AG04450 (cell line): ENCODE measurements around the gene TMED8. TPM values are rescaled to one million over a fixed set of nuclear protein-coding genes. Genes with fewer than 3 reads are reported as not detected.
"Not testable (repeated sequence)": the region's sequence is repeated elsewhere in the genome, so short reads cannot be mapped to it uniquely, and the experiment has no call there.

Experiments
- CTCF ChIA-PET: fragments of 300-600, 350-600 bp; formaldehyde crosslinking; extraction: SDS; loops from one replicate; lab custom pipeline; 2022; ENCODE audit warnings: antibody characterized with exemption, inconsistent platforms; lab: Charles Lee
- POLR2A ChIA-PET: fragments of 350-600 bp; formaldehyde crosslinking; extraction: SDS; loops from one replicate; lab custom pipeline; 2021; ENCODE audit warnings: antibody characterized with exemption, inconsistent platforms; lab: Yijun Ruan, JAX
- DNase-seq: peaks from one replicate; pipeline ENCODE4 v3.0.0-alpha.2; 2011; ENCODE audit warnings: low read depth, low spot score
- H3K27ac ChIP-seq: one replicate; pipeline ENCODE4 v1.5.1; 2012; ENCODE audit warnings: low read depth, low read length, control low read depth
- H3K27me3 ChIP-seq: one replicate; pipeline ENCODE4 v1.6.0; 2012; ENCODE audit warnings: low read length; ENCODE audit not compliant: control insufficient read depth, insufficient read depth
- H3K4me3 ChIP-seq: 2 replicates; pipeline ENCODE4 v1.5.1; 2011; ENCODE audit warnings: mild to moderate bottlenecking, low read depth, low read length, control low read depth
- H3K9me3 ChIP-seq: 2 replicates; pipeline ENCODE4 v1.5.1; 2012; ENCODE audit warnings: low read length; ENCODE audit not compliant: control insufficient read depth, insufficient read depth
- polyA plus RNA-seq: library from polyadenylated mRNA; depleted of rRNA; stranded (reverse); fragments of >200 nt; gene quantifications from 2 replicates; pipeline ENCODE4 v1.2.3, GENCODE V29; 2011
- TF ChIP-seq, protein P1 (sequence below): IDR thresholded peaks from 2 replicates; pipeline ENCODE4 v1.5.1; 2011; ENCODE audit warnings: low read depth, low read length, control low read depth, inconsistent platforms

Gene TMED8
- polyA plus RNA-seq, 1 experiment, result 5.7 TPM

DNA sequence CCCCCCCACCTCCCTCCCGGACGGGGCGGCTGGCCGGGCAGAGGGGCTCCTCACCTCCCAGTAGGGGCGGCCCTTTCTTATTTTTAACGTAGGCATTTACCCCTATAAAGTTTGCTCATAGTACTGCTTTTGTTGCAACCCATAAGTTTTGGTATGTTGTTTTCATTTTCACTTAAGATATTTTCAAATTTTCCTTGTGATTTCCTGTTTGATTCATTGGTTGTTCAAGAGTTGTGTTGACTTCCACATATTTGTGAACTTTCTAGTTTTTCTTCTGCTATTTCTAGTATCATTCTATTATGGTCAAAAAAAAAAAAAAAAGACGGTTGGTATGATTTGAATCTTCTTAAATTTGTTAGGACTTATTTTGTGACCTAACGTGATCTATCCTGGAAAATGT lies 39.9 kb upstream of the TMED8 start:
- CTCF ChIA-PET, result no interaction called here
- peaks cover 8% of the 10 kb centered on the region for H3K9me3 ChIP-seq
- TF ChIP-seq, protein P1, sequence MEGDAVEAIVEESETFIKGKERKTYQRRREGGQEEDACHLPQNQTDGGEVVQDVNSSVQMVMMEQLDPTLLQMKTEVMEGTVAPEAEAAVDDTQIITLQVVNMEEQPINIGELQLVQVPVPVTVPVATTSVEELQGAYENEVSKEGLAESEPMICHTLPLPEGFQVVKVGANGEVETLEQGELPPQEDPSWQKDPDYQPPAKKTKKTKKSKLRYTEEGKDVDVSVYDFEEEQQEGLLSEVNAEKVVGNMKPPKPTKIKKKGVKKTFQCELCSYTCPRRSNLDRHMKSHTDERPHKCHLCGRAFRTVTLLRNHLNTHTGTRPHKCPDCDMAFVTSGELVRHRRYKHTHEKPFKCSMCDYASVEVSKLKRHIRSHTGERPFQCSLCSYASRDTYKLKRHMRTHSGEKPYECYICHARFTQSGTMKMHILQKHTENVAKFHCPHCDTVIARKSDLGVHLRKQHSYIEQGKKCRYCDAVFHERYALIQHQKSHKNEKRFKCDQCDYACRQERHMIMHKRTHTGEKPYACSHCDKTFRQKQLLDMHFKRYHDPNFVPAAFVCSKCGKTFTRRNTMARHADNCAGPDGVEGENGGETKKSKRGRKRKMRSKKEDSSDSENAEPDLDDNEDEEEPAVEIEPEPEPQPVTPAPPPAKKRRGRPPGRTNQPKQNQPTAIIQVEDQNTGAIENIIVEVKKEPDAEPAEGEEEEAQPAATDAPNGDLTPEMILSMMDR, result no peak
- no peak for DNase-seq
- H3K4me3 ChIP-seq, result no peak overlapping the region
- no peak overlapping the region for H3K27ac ChIP-seq
- no peaks in the 10 kb centered on the region for H3K27me3 ChIP-seq
- POLR2A ChIA-PET, result no interaction called here

- POLR2A ChIA-PET, H3K27ac ChIP-seq, CTCF ChIA-PET, DNase-seq, H3K27me3 ChIP-seq, H3K4me3 ChIP-seq, H3K9me3 ChIP-seq: not testable (repeated sequence)
These were observed 39.2 kb upstream of the TMED8 start for GRCh38 chr14:77416098-77416497.

GRCh38 chr14:77415403-77416030 lies 38.6 kb upstream of the TMED8 start:
- DNase-seq, POLR2A ChIA-PET, H3K9me3 ChIP-seq, H3K27me3 ChIP-seq, H3K27ac ChIP-seq, H3K4me3 ChIP-seq: not testable (repeated sequence)
- CTCF ChIA-PET, result interaction anchor here (0.7 kb wide), 1 partner anchor 94 kb away, joined by 3 read pairs; no protein-coding TSS in a partner anchor

DNA sequence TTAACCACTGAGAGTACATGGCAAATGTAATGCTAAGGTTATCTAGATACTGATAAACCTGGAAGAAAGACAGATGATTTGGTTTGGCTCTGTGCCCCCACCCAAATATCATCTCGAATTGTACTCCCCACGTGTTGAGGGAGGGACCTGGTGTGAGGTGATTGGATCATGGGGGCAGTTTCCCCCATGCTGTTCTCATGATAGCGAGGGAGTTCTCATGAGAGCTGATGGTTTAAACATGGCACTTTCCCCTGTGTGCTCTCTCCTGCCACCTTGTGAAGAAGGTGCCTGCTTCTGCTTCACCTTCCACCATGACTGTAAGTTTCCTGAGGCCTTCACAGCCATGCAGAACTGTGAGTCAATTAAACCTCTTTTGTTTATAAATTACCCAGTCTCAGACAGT lies 32.2 kb upstream of the TMED8 start:
- Histone ChIP-seq H3K27ac (no peak overlapping the region), H3K27me3 (peaks cover 6% of the 10 kb centered on the region), H3K4me3 (no peak overlapping the region), H3K9me3 (no peaks in the 10 kb centered on the region)
- ChIA-PET POLR2A (no interaction called here), CTCF (interaction anchor here (0.8 kb wide), 1 partner anchor 22 kb away, joined by 3 read pairs; no protein-coding TSS in a partner anchor)
- TF ChIP-seq, protein P1, result peak; percentile 18; the same call in 1 of the 2 replicates
- DNase-seq, result no peak

DNA sequence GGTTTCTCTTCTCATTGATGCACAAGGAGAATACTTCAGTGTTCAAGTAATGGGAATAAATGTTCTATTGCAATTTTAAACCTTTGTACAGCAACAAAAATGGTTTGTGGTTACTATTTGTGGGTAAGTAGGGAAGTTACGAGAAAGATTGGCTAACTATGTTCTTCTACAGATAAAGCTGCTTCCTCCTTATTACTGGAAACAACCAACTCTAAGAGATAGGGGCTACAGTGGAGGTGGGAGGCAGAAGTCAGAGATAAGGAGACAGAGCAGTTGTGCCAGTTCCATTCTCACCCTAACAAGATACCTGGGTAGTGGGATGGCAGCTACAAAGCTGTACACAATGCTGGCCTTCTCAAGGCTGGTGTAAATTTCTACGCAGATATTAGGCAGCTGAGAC lies 30.3 kb upstream of the TMED8 start:
- CTCF ChIA-PET, result interaction anchor here (0.7 kb wide), 2 partner anchors 280 to 290 kb away, joined by 3 to 8 read pairs; no protein-coding TSS in a partner anchor

DNA sequence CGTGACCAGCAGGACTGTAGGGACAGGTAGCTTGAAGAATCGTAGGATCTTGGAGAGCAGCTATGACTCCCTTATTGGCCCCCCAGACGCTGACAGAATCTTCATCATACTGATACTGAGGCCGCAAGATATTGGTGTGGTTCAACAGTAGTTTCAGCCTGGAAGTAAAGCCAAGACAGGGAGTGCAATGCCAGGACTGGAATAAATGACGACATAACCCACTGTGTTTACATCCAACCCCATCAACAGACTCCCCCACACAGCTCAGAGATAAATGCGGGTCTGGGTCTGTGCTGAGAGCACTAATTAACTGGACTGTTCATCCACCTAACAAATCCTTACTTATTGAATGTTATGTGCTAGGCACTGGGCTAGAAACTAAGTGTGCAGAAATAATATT lies 29.8 kb upstream of the TMED8 start:
- H3K27me3 ChIP-seq, result peaks cover 6% of the 10 kb centered on the region
- CTCF ChIA-PET, result no interaction called here
- no peak overlapping the region for H3K4me3 ChIP-seq
- TF ChIP-seq, protein P1, result no peak
- no peak for DNase-seq
- H3K9me3 ChIP-seq, result no peaks in the 10 kb centered on the region
- H3K27ac ChIP-seq, result no peak overlapping the region
- POLR2A ChIA-PET, result interaction anchor here (0.6 kb wide), 1 partner anchor 91 kb away, joined by 11 read pairs; no protein-coding TSS in a partner anchor

More for the DNA sequence above, 30.3 kb upstream of the TMED8 start:
- Histone ChIP-seq H3K27me3 (peaks cover 6% of the 10 kb centered on the region), H3K27ac (no peak overlapping the region), H3K4me3 (no peak overlapping the region), H3K9me3 (no peaks in the 10 kb centered on the region)
- no peak for DNase-seq
- TF ChIP-seq, protein P1, result no peak
- POLR2A ChIA-PET, result no interaction called here
